Fibroblast of upper back skin (primary cell): ENCODE results near the gene PHETA1.

Experiments used
- DNase-seq: peaks from one replicate; pipeline ENCODE4 v3.0.0-alpha.2; 2013

Gene PHETA1, protein sequence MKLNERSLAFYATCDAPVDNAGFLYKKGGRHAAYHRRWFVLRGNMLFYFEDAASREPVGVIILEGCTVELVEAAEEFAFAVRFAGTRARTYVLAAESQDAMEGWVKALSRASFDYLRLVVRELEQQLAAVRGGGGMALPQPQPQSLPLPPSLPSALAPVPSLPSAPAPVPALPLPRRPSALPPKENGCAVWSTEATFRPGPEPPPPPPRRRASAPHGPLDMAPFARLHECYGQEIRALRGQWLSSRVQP

GRCh38 chr12:111368788-111369495, at the start of gene PHETA1:
Gene PHETA1 (minus strand): TSS chr12:111369095. CDS start chr12:111363427, 5,668 bp downstream.
- peak; percentile 84 for DNase-seq

DNA sequence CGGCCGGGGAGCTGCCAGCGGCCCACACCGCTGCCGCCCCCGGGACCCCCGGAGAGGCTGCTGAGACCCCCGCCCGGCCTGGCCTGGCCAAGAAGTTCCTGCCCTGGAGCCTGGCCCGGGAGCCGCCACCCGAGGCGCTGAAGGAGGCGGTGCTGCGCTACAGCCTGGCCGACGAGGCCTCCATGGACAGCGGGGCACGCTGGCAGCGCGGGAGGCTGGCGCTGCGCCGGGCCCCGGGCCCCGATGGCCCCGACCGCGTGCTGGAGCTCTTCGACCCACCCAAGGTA, 49.6 kb upstream of the PHETA1 start:
- DNase-seq = no peak

DNA sequence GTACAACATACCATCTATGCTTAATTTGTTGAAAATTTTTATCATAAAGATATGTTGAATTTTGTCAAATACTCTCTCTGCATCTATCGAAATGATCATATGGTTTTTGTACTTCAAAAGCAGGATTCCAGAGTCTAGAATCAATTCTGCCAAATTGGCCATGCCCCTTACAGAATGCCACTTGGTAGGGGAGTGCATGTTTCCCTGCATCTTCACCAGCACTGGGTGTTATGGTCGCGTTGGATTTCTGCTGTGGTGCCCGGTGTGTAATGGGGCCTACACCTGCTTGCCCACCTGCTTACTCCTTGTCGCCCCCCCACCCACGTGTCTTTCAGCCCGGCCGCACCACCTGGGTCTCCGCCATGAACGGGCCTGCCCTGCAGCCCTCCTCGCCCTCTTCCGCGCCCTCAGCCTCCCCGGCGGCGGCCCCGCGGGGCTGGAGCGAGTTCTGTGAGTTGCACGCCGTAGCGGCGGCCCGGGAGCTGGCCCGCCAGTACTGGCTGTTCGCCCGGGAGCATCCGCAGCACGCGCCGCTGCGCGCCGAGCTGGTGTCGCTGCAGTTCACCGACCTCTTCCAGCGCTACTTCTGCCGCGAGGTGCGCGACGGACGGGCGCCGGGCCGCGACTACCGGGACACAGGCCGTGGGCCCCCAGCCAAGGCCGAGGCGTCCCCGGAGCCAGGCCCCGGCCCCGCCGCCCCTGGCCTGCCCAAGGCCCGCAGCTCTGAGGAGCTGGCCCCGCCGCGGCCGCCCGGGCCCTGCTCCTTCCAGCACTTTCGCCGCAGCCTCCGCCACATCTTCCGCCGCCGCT, 49.1 kb upstream of the PHETA1 start:
- no peak for DNase-seq

GRCh38 chr12:111417290-111417689, 48.4 kb upstream of the PHETA1 start:
- DNase-seq = no peak

- DNase-seq = no peak
These were observed 45.9 kb upstream of the PHETA1 start for GRCh38 chr12:111414711-111415252.

DNA sequence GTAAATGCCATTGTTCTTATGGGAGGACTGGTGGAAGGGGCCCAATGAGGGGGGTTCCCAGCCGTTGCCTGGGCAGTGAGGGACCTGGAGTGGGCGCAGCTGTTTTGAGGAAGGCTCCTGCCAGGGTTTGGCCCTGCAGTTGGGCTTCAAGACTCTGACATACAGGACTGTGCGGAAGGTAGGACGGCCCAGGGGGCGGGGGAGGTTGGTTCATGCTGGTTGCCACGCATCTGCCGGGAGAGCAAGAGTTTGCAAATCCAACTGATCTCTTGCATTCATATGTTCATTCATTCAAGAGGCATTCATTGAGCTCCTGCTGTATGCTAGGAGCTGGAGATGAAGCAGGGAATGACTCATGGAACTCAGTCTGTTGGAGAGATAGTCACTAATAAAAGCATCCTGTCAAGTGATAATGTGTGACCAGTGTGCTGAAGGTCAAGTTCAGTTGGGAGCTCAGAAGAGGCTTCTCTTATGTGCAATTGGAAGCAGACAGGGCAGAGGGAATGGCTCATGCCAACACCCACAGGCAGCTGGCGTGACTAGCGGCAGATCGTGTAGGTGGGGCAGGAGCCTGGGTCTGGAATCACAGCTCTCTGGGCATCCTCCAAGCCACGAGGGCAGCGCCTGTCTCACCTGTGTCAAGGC, 44.7 kb upstream of the PHETA1 start:
- DNase-seq = no peak

DNA sequence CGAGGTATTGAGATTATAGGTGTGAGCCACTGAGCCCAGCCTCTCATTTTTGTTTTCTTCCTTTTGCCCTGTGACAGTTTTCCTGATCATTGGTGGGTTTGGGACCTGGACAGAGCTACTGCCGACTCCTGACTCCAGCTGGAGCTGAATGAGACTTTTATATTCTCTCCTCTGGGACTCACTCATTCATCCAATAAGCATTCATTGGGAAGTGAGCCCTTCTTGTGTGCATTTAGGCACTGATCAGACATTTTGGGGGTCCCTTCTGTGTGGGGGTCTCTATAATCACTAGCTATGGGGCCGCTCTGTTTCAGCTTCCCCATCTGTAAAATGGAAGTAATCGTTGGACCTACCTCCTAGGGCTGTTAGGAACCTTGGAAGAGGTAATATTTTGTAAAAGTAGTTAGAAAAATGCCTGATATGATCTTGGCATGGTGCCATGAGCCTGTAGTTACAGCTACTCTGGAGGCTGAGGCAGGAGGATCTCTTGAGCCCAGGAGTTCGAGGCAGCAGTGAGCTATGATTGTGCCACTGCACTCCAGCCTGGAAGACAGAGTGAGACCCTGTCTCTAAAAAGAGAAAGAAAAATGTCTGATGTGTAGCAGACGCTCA, 44.0 kb upstream of the PHETA1 start:
- no peak for DNase-seq

GRCh38 chr12:111412007-111412829, 43.3 kb upstream of the PHETA1 start:
- no peak for DNase-seq

- no peak for DNase-seq
These were observed 42.4 kb upstream of the PHETA1 start for GRCh38 chr12:111411185-111411764.

- DNase-seq = no peak
These were observed 41.7 kb upstream of the PHETA1 start for GRCh38 chr12:111410431-111411184.

- DNase-seq = peak; percentile 79
These were observed 41.0 kb upstream of the PHETA1 start for GRCh38 chr12:111409780-111410430.

- DNase-seq = no peak
These were observed 40.5 kb upstream of the PHETA1 start for GRCh38 chr12:111409403-111409779.

DNA sequence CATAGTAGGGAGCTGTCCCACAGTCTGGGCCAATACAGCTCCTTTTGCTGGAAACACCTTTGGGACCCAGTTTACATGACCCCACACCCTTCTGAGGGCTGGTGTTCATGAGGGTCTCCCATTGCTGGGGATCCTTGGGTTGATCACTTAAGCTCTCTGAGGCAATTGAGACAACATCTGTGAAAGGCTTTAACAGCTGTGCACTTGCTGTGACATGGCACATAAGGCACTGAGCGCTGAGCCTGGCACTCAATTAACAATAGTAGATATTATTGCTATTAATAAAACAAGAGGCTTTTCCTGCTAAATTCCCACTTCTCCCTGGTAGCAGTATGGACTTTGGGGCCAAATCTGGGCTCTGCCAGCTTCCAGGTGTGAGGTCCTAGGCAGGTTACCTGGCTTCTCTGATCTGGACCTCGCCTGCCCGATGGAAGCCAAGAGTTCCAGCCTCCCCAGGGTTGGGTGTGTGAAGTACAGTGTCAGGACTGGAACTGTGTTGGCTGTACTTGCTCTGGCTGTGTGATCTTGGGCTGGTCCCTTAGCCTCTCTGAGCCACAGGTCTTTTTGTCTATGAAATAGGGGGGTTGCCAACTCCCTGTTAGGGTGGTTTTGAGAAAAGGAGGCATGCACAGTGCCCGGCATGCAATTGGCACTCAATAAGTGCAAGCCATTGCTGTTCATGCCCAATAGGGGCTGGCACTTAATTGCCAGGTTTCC, 39.9 kb upstream of the PHETA1 start:
- no peak for DNase-seq

DNA sequence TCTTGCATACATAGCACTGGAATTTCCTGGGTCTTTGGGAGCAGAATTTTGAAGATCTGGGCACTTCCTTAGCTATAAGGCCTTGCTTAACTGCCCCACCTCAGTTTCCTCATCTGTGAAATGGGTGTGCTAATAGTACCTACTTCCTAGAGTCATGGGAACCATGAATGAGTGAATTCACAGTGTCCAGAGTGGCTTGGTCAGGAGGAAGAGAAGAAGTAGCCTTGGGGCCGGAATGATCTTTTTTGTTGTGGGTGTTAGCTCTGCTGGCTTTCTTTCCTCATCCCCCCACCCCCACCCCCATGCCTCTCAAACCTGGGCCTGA, 39.2 kb upstream of the PHETA1 start:
- DNase-seq = no peak

GRCh38 chr12:111407377-111408115, 38.7 kb upstream of the PHETA1 start:
- no peak for DNase-seq

- no peak for DNase-seq
These were observed 37.8 kb upstream of the PHETA1 start for GRCh38 chr12:111406474-111407376.

DNA sequence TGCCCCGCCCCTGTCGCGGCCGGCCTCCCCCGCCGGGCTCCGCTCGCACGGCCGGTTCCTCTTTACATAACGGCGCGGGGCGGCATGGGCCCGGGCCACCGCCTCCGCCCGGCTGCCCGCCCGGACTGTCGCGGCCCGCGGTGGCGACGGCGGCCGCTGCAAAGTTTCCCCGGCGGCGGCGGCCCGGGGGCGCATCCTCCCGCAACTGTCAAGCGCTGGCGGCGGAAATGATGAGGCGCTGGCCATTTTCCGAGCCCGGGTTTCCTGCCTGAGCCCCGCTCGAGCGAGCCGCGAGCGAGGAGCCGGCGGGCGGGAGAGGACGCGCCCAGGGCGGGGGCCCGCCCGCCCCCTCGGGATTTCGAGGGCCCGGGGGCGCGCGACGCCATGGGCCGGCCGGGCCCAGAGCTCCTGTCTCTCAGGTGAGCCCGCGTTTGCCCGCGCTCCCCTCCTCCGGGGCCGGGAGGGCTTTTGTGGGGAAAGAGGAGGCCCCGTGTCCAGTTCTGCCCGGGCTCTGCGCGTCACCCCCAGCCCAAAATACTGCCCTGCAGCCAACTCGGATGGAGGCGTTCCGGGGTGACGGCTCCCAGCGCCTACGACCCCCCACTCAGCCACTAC, 37.1 kb upstream of the PHETA1 start, which contains the start of gene SH2B3:
Gene SH2B3, plus strand, starts transcription at position 65 of the 615 bp plus-strand sequence. CDS start 12,223 bp downstream, outside the sequence.
- peak; percentile 62 for DNase-seq
